Measurements from ENCODE around the gene OR1N2. TPM values are rescaled to one million over a fixed set of nuclear protein-coding genes. Genes with fewer than 3 reads are reported as not detected.
"Not testable (repeated sequence)": the region's sequence is repeated elsewhere in the genome, so short reads cannot be mapped to it uniquely, and the experiment has no call there.

OR1N2 gene
- total RNA-seq, 1 experiment from 2014 or later = not detected

- no peak for TF ChIP-seq ZNF263 (CRISPR knock-in tag; IDR thresholded peaks at IDR 0.05; ENCODE audit: low read depth)
- TF ChIP-seq, protein P1, sequence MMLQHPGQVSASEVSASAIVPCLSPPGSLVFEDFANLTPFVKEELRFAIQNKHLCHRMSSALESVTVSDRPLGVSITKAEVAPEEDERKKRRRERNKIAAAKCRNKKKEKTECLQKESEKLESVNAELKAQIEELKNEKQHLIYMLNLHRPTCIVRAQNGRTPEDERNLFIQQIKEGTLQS (CRISPR knock-in tag; conservative IDR thresholded peaks at IDR 0.05) = no peak
- TF ChIP-seq MLX (CRISPR knock-in tag; IDR thresholded peaks at IDR 0.05) = no peak
- TF ChIP-seq TEAD4 (CRISPR knock-in tag; IDR thresholded peaks at IDR 0.05) = no peak
- TF ChIP-seq AFF4 (CRISPR knock-in tag; IDR thresholded peaks at IDR 0.05; ENCODE audit: borderline replicate concordance) = no peak
- TF ChIP-seq ZNF232 (CRISPR knock-in tag; IDR thresholded peaks at IDR 0.05) = no peak
- no peak for TF ChIP-seq E2F1 (CRISPR knock-in tag; IDR thresholded peaks at IDR 0.05)
- no peak for TF ChIP-seq GABPB1 (CRISPR knock-in tag; IDR thresholded peaks at IDR 0.05)
- TF ChIP-seq NFYB (CRISPR knock-in tag; conservative IDR thresholded peaks at IDR 0.05; ENCODE audit: low read depth) = no peak
Observed at GRCh38 chr9:122579874-122580273, 27.0 kb downstream of the OR1N2 start (continued).

DNA sequence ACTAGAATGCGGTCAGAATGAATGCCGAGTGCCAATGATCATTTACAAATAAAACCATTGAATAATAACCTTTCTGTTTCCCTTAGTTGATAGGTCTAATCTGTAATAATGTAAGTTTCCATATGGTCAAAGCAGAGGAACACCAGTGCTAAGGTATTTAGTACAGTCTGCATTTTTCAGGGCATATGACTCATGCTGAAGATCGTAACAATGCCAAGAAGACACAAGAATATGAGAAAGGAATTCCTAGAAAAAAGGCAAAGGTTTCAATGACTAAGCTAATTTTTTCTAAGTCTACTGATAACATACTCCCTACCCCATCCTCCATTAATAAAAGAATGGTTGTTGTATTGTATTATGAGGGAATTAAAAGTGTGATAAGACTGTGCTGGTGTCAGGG, 27.4 kb downstream of the OR1N2 start:
- Mint-ChIP-seq H3K9me3 (peaks cover 57% of the 10 kb centered on the region), H3K4me3 (no peak overlapping the region), H3K36me3 (peaks cover 24% of the 10 kb centered on the region), H3K27ac (no peak overlapping the region), H3K4me1 (no peaks in the 10 kb centered on the region), H3K27me3 (ENCODE audit: low read depth) (no peaks in the 10 kb centered on the region; the same call in 1 of the 2 replicates)
- ATAC-seq (no peak), DNase-seq (ENCODE audit: low spot score) (no peak)
- POLR2A ChIA-PET = no interaction called here
- TF ChIP-seq ZNF317 (CRISPR knock-in tag; IDR thresholded peaks at IDR 0.05; ENCODE audit: borderline replicate concordance, low read depth) (no peak), GABPB1 (CRISPR knock-in tag; IDR thresholded peaks at IDR 0.05) (no peak), CTCF (IDR thresholded peaks at IDR 0.05) (no peak)
- CTCF ChIA-PET = no interaction called here

- H3K27me3 Mint-ChIP-seq (ENCODE audit: low read depth); CTCF ChIA-PET; H3K27ac Mint-ChIP-seq; ATAC-seq; POLR2A ChIA-PET; DNase-seq (ENCODE audit: low spot score); H3K4me3 Mint-ChIP-seq; H3K4me1 Mint-ChIP-seq: not testable (repeated sequence)
- Mint-ChIP-seq H3K36me3 (peaks cover 22% of the 10 kb centered on the region), H3K9me3 (peaks cover 54% of the 10 kb centered on the region)
Observed at GRCh38 chr9:122583284-122583683, 30.4 kb downstream of the OR1N2 start, which contains the start of gene OR1L8. TSS of gene OR1L8 (minus strand) at chr9:122583384. CDS start at chr9:122568477, 14,907 bp downstream.

Other genes with a start within 250 kb of the OR1N2 start
- gene PTGS1, start 182.1 kb upstream of the OR1N2 start, total RNA-seq (2021) = 0.89 to 1.1 TPM (median 1.0 TPM) in 3 replicates
- not detected in 3 replicates for gene OR1J1, start 75.2 kb upstream of the OR1N2 start, total RNA-seq (2021)
- not detected in 3 replicates for gene OR1J2, start 42.3 kb upstream of the OR1N2 start, total RNA-seq (2021)
- gene OR1J4, start 34.0 kb upstream of the OR1N2 start, total RNA-seq (2021) = not detected in 3 replicates
- gene OR1N1, start 25.8 kb upstream of the OR1N2 start, total RNA-seq (2021) = not detected in 3 replicates
- not detected in 3 replicates for gene OR1L8, start 30.3 kb downstream of the OR1N2 start, total RNA-seq (2021)
- not detected in 3 replicates for gene OR1Q1, start 61.6 kb downstream of the OR1N2 start, total RNA-seq (2021)
- gene OR1B1, start 104.5 kb downstream of the OR1N2 start, total RNA-seq (2021) = not detected in 3 replicates
- not detected in 3 replicates for gene OR1L1, start 108.6 kb downstream of the OR1N2 start, total RNA-seq (2021)
- gene OR1L3, start 122.0 kb downstream of the OR1N2 start, total RNA-seq (2021) = not detected in 3 replicates
- not detected in 3 replicates for gene OR1L4, start 170.9 kb downstream of the OR1N2 start, total RNA-seq (2021)
- gene OR1L6, start 189.2 kb downstream of the OR1N2 start, total RNA-seq (2021) = not detected in 3 replicates
- gene OR5C1, start 235.8 kb downstream of the OR1N2 start, total RNA-seq (2021) = not detected in 3 replicates
- gene OR1K1, start 247.0 kb downstream of the OR1N2 start, total RNA-seq (2021) = not detected in 3 replicates